ENCODE data around the gene NETO2. TPM values are rescaled to one million over a fixed set of nuclear protein-coding genes. Genes with fewer than 3 reads are reported as not detected.

Gene NETO2
- total and polyA plus RNA-seq, 2 of the 13 experiments (the other 11 are each of a cell fraction or from before 2014, with no cell fraction given) = 8.2 to 13.5 TPM

DNA sequence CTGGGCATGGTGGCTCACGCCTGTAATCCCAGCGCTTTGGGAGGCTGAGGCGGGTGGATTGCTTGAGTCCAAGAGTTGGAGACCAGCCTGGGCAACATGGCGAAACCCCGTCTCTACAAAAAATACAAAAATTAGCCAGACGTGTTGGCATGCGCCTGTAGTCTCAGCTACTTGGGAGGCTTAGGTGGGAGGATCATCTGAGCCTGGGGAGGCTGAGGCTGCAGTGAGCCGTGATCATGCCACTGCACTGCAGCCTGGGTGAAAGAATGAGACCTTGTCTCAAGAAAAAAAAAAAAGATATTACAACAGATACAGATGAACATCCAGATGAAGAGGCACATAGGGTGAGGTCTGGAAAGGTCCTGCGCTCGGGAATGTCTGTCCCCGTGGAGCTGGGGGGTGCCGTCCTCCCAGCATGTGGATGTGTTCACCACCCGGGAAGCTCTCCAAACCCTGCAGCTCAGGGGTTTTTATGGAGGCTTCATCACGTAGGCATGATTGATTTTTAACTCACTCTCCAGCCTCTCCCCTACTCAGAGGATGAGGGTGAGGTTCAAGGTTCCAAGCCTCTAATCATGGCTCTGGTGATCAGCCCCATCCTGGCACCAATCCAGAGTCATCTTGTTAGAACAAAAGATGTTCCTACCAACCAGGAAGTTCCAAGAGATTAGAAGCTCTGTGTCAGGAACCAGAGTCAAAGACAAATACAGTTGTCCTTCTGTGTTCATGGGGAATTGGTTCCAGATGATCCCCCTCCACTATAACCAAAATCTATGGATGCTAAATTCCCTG lies 85.3 kb downstream of the NETO2 start (continued):
- TF ChIP-seq, protein P1, sequence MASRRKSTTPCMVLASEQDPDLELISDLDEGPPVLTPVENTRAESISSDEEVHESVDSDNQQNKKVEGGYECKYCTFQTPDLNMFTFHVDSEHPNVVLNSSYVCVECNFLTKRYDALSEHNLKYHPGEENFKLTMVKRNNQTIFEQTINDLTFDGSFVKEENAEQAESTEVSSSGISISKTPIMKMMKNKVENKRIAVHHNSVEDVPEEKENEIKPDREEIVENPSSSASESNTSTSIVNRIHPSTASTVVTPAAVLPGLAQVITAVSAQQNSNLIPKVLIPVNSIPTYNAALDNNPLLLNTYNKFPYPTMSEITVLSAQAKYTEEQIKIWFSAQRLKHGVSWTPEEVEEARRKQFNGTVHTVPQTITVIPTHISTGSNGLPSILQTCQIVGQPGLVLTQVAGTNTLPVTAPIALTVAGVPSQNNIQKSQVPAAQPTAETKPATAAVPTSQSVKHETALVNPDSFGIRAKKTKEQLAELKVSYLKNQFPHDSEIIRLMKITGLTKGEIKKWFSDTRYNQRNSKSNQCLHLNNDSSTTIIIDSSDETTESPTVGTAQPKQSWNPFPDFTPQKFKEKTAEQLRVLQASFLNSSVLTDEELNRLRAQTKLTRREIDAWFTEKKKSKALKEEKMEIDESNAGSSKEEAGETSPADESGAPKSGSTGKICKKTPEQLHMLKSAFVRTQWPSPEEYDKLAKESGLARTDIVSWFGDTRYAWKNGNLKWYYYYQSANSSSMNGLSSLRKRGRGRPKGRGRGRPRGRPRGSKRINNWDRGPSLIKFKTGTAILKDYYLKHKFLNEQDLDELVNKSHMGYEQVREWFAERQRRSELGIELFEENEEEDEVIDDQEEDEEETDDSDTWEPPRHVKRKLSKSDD (CRISPR knock-in tag; IDR thresholded peaks at IDR 0.05; ENCODE audit: low read depth) = no peak
- TF ChIP-seq ZSCAN20 (CRISPR knock-in tag; IDR thresholded peaks at IDR 0.05; ENCODE audit: borderline replicate concordance) (peak; percentile 94; the same call in 1 of the 2 replicates), ZMYM2 (CRISPR knock-in tag; IDR thresholded peaks at IDR 0.05) (peak; percentile 94), HDAC6 (IDR thresholded peaks at IDR 0.05; ENCODE audit: low read depth, low read length) (no peak), ZNF326 (CRISPR knock-in tag; IDR thresholded peaks at IDR 0.05; ENCODE audit: borderline replicate concordance) (no peak), ZNF660 (CRISPR knock-in tag; IDR thresholded peaks at IDR 0.05; ENCODE audit: borderline replicate concordance, low read depth) (no peak), SMAD3 (CRISPR knock-in tag; IDR thresholded peaks at IDR 0.05) (peak; percentile 51; the same call in 1 of the 2 replicates), ZNF296 (CRISPR knock-in tag; conservative IDR thresholded peaks at IDR 0.05) (no peak), MED1 (CRISPR knock-in tag; IDR thresholded peaks at IDR 0.05) (peak; percentile 96), BHLHE40 (IDR thresholded peaks at IDR 0.05; ENCODE audit: low read length) (no peak), HOXA9 (CRISPR knock-in tag; IDR thresholded peaks at IDR 0.05; ENCODE audit: borderline replicate concordance) (no peak), GTF3A (CRISPR knock-in tag; conservative IDR thresholded peaks at IDR 0.05) (no peak)
- TF ChIP-seq, protein P2, sequence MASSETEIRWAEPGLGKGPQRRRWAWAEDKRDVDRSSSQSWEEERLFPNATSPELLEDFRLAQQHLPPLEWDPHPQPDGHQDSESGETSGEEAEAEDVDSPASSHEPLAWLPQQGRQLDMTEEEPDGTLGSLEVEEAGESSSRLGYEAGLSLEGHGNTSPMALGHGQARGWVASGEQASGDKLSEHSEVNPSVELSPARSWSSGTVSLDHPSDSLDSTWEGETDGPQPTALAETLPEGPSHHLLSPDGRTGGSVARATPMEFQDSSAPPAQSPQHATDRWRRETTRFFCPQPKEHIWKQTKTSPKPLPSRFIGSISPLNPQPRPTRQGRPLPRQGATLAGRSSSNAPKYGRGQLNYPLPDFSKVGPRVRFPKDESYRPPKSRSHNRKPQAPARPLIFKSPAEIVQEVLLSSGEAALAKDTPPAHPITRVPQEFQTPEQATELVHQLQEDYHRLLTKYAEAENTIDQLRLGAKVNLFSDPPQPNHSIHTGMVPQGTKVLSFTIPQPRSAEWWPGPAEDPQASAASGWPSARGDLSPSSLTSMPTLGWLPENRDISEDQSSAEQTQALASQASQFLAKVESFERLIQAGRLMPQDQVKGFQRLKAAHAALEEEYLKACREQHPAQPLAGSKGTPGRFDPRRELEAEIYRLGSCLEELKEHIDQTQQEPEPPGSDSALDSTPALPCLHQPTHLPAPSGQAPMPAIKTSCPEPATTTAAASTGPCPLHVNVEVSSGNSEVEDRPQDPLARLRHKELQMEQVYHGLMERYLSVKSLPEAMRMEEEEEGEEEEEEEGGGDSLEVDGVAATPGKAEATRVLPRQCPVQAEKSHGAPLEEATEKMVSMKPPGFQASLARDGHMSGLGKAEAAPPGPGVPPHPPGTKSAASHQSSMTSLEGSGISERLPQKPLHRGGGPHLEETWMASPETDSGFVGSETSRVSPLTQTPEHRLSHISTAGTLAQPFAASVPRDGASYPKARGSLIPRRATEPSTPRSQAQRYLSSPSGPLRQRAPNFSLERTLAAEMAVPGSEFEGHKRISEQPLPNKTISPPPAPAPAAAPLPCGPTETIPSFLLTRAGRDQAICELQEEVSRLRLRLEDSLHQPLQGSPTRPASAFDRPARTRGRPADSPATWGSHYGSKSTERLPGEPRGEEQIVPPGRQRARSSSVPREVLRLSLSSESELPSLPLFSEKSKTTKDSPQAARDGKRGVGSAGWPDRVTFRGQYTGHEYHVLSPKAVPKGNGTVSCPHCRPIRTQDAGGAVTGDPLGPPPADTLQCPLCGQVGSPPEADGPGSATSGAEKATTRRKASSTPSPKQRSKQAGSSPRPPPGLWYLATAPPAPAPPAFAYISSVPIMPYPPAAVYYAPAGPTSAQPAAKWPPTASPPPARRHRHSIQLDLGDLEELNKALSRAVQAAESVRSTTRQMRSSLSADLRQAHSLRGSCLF (CRISPR knock-in tag; IDR thresholded peaks at IDR 0.05; ENCODE audit: borderline replicate concordance) = no peak
- TF ChIP-seq, protein P3, sequence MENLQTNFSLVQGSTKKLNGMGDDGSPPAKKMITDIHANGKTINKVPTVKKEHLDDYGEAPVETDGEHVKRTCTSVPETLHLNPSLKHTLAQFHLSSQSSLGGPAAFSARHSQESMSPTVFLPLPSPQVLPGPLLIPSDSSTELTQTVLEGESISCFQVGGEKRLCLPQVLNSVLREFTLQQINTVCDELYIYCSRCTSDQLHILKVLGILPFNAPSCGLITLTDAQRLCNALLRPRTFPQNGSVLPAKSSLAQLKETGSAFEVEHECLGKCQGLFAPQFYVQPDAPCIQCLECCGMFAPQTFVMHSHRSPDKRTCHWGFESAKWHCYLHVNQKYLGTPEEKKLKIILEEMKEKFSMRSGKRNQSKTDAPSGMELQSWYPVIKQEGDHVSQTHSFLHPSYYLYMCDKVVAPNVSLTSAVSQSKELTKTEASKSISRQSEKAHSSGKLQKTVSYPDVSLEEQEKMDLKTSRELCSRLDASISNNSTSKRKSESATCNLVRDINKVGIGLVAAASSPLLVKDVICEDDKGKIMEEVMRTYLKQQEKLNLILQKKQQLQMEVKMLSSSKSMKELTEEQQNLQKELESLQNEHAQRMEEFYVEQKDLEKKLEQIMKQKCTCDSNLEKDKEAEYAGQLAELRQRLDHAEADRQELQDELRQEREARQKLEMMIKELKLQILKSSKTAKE (CRISPR knock-in tag; IDR thresholded peaks at IDR 0.05; ENCODE audit: borderline replicate concordance) = peak; percentile 38; the same call in 1 of the 2 replicates
- TF ChIP-seq, protein P4, sequence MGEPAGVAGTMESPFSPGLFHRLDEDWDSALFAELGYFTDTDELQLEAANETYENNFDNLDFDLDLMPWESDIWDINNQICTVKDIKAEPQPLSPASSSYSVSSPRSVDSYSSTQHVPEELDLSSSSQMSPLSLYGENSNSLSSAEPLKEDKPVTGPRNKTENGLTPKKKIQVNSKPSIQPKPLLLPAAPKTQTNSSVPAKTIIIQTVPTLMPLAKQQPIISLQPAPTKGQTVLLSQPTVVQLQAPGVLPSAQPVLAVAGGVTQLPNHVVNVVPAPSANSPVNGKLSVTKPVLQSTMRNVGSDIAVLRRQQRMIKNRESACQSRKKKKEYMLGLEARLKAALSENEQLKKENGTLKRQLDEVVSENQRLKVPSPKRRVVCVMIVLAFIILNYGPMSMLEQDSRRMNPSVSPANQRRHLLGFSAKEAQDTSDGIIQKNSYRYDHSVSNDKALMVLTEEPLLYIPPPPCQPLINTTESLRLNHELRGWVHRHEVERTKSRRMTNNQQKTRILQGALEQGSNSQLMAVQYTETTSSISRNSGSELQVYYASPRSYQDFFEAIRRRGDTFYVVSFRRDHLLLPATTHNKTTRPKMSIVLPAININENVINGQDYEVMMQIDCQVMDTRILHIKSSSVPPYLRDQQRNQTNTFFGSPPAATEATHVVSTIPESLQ (CRISPR knock-in tag; conservative IDR thresholded peaks at IDR 0.05) = no peak
- TF ChIP-seq, protein P5, sequence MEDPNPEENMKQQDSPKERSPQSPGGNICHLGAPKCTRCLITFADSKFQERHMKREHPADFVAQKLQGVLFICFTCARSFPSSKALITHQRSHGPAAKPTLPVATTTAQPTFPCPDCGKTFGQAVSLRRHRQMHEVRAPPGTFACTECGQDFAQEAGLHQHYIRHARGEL (CRISPR knock-in tag; IDR thresholded peaks at IDR 0.05) = no peak

Measured in HepG2 (cell line).